IMR-90 (cell line): ENCODE measurements around the gene MRTFA. TPM values are rescaled to one million over a fixed set of nuclear protein-coding genes. Genes with fewer than 3 reads are reported as not detected.

Source experiments
- ATAC-seq: fragments of 200-7000 bp; cut with Tn5 transposase; 2 replicates; pipeline ENCODE4 v1.9.1; 2020; ENCODE audit warnings: low read depth, mild to moderate bottlenecking, moderate library complexity
- BruUV-seq: library from RNA; stranded (reverse); fragments of 400-500 nt; replicated peaks from 2 replicates; lab custom pipeline; 2021; lab: Mats Ljungman, UMichigan
- CTCF ChIA-PET: fragments of 300-600 bp; formaldehyde crosslinking; extraction: SDS; loops from one replicate; lab custom pipeline; 2021; ENCODE audit warnings: antibody characterized with exemption; lab: Yijun Ruan, JAX
- POLR2A ChIA-PET: fragments of 300-600 bp; sonication (Branson Sonifier 250); formaldehyde crosslinking; loops from one replicate; lab custom pipeline; 2022; ENCODE audit warnings: antibody characterized with exemption; ENCODE audit not compliant: unreplicated experiment; lab: Charles Lee
- DNase-seq: peaks from one replicate; pipeline ENCODE4 v3.0.0; 2013
- H2AFZ ChIP-seq: replicated peaks from 2 replicates; pipeline ENCODE3; 2013; ENCODE audit warnings: low read length, mild to moderate bottlenecking; ENCODE audit not compliant: poor library complexity
- H2AK5ac ChIP-seq: 2 replicates; pipeline ENCODE4 v1.6.1; 2013; ENCODE audit warnings: low read depth, low read length, inconsistent platforms
- H2AK9ac ChIP-seq: replicated peaks from 2 replicates; pipeline ENCODE3; 2013; ENCODE audit warnings: mild to moderate bottlenecking, low read depth, low read length, moderate library complexity; ENCODE audit not compliant: poor library complexity
- H2BK120ac ChIP-seq: 2 replicates; pipeline ENCODE4 v1.6.1; 2013; ENCODE audit warnings: low read depth, low read length, inconsistent platforms
- H2BK15ac ChIP-seq: 3 replicates; pipeline ENCODE4 v1.6.1; 2013; ENCODE audit warnings: low read depth, low read length, inconsistent platforms
- H2BK20ac ChIP-seq: 2 replicates; pipeline ENCODE4 v1.6.1; 2013; ENCODE audit warnings: low read depth, mild to moderate bottlenecking, inconsistent platforms, low read length, moderate library complexity
- H2BK5ac ChIP-seq: 2 replicates; pipeline ENCODE4 v1.6.1; 2013; ENCODE audit warnings: mild to moderate bottlenecking, low read depth, low read length, inconsistent platforms; ENCODE audit not compliant: poor library complexity, severe bottlenecking
- H3K14ac ChIP-seq: replicated peaks from 2 replicates; pipeline ENCODE4 v1.6.1; 2013; ENCODE audit warnings: low read depth, low read length, inconsistent platforms
- H3K18ac ChIP-seq: 2 replicates; pipeline ENCODE4 v1.6.1; 2013; ENCODE audit warnings: low read depth, low read length, control low read depth
- H3K23ac ChIP-seq: 2 replicates; pipeline ENCODE4 v1.6.1; 2013; ENCODE audit warnings: low read depth, low read length, inconsistent platforms
- H3K27ac ChIP-seq: 2 replicates; pipeline ENCODE4 v1.5.1; 2013; ENCODE audit warnings: mild to moderate bottlenecking, control low read depth, low read length; ENCODE audit not compliant: insufficient read depth
- H3K27me3 ChIP-seq: 2 replicates; pipeline ENCODE4 v1.6.1; 2013; ENCODE audit warnings: low read length; ENCODE audit not compliant: control insufficient read depth, insufficient read depth
- H3K36me3 ChIP-seq: 2 replicates; pipeline ENCODE4 v1.6.1; 2013; ENCODE audit warnings: low read length, mixed read lengths; ENCODE audit not compliant: control insufficient read depth, insufficient read depth
- H3K4ac ChIP-seq: 2 replicates; pipeline ENCODE4 v1.6.1; 2013; ENCODE audit warnings: low read depth, low read length, inconsistent platforms
- H3K4me1 ChIP-seq: 2 replicates; pipeline ENCODE4 v1.6.1; 2013; ENCODE audit warnings: low read length, mixed read lengths; ENCODE audit not compliant: control insufficient read depth, insufficient read depth
- H3K4me2 ChIP-seq: 2 replicates; pipeline ENCODE4 v1.6.1; 2013; ENCODE audit warnings: low read depth, mild to moderate bottlenecking, control low read depth, low read length, moderate library complexity
- H3K4me3 ChIP-seq: 2 replicates; pipeline ENCODE4 v1.5.1; 2013; ENCODE audit warnings: low read depth, mild to moderate bottlenecking, control low read depth, low read length, moderate library complexity; ENCODE audit not compliant: insufficient read depth
- H3K56ac ChIP-seq: 2 replicates; pipeline ENCODE4 v1.6.1; 2013; ENCODE audit warnings: low read length, inconsistent platforms; ENCODE audit not compliant: insufficient read depth; ENCODE audit errors: extremely low read depth
- H3K79me1 ChIP-seq, 2 experiments: 2 replicates each; pipeline ENCODE4 v1.6.1; 2013; ENCODE audit warnings: low read length in 2 of 2, inconsistent platforms in 1 of 2, low read depth in 1 of 2
- H3K9ac ChIP-seq: 2 replicates; pipeline ENCODE4 v1.6.1; 2013; ENCODE audit warnings: low read depth, low read length, control low read depth
- H3K9me1 ChIP-seq: 2 replicates; pipeline ENCODE4 v1.6.1; 2013; ENCODE audit warnings: low read length, inconsistent platforms; ENCODE audit not compliant: insufficient read depth
- H3K9me3 ChIP-seq: 2 replicates; pipeline ENCODE4 v1.6.1; 2013; ENCODE audit warnings: low read length; ENCODE audit not compliant: control insufficient read depth, insufficient read depth
- H4K20me1 ChIP-seq: 2 replicates; pipeline ENCODE4 v1.6.1; 2013; ENCODE audit warnings: low read length, inconsistent platforms; ENCODE audit not compliant: insufficient read depth
- H4K5ac ChIP-seq: 2 replicates; pipeline ENCODE4 v1.6.1; 2013; ENCODE audit warnings: mild to moderate bottlenecking, low read depth, low read length, control low read depth
- H4K8ac ChIP-seq, 2 experiments: 2 replicates each; pipeline ENCODE4 v1.6.1; 2013; ENCODE audit warnings: low read depth in 2 of 2, low read length in 2 of 2, control low read depth in 1 of 2, inconsistent platforms in 1 of 2
- H4K91ac ChIP-seq: 2 replicates; pipeline ENCODE4 v1.6.1; 2013; ENCODE audit warnings: low read depth, low read length, inconsistent platforms; ENCODE audit not compliant: insufficient read depth
- CHD1 ChIP-seq: IDR thresholded peaks from 2 replicates; pipeline ENCODE4 v1.6.1; 2012; ENCODE audit warnings: low read depth, low read length, improper control_type of control experiment
- NFE2L2 ChIP-seq: fragments of 150-350 bp; IDR thresholded peaks from 2 replicates; pipeline ENCODE4 v1.6.1; 2016; ENCODE audit warnings: low read depth, mild to moderate bottlenecking, low read length
- WGBS, 2 experiments: methylation state at CpG; one replicate each; pipeline versions ENCODE4 v1.1.5 to v1.1.7; 2013; ENCODE audit warnings: missing lambda C conversion rate in 2 of 2; ENCODE audit not compliant: insufficient read length in 1 of 2; ENCODE audit errors: extremely low coverage in 2 of 2; 5-methylcytosine and 5-hydroxymethylcytosine counted together
- dilution Hi-C: fragments of 300-500 bp; cut with HindIII; formaldehyde crosslinking; loops from one replicate; pipeline ENCODE4 v1.14.3; 2018; ENCODE audit warnings: low sequenced_read_pairs; ENCODE audit not compliant: unreplicated experiment
- in situ Hi-C: fragments of 300-500 bp; cut with MboI; formaldehyde crosslinking; loops from 3 replicates; pipeline ENCODE4 v1.14.3; 2019; ENCODE audit warnings: low sequenced_read_pairs, inconsistent platforms, mixed read lengths
- intact Hi-C: fragments of 100-400 bp; cut with micrococcal nuclease; formaldehyde crosslinking; loops from 2 replicates; pipeline ENCODE4 v1.10.0; 2022
- polyA plus RNA-seq, 3 experiments: library from polyadenylated mRNA; depleted of rRNA; stranded (reverse); fragments of >200 nt; gene quantifications; 2 replicates each; pipeline ENCODE4 v1.2.3, GENCODE V29; 2012; ENCODE audit warnings: low replicate concordance in 1 of 3
- total RNA-seq: library from RNA; depleted of rRNA; stranded (reverse); fragments of >200 nt; gene quantifications from 2 replicates; pipeline ENCODE4 v1.2.3, GENCODE V29; 2012

MRTFA gene
- total and polyA plus RNA-seq, 2 of the 4 experiments (the other 2 are of a cell fraction): 12.5 to 17.2 TPM

GRCh38 chr22:40401532-40401931 is 235.0 kb downstream of the MRTFA start:
- dilution Hi-C loops (no loop called here), in situ Hi-C loops (no loop called here), intact Hi-C loops (no loop called here)
- Histone ChIP-seq H3K4me3 (no peak overlapping the region), H3K4me1 (peaks cover 7% of the 10 kb centered on the region), H2BK20ac (no peak overlapping the region), H4K20me1 (peaks cover 22% of the 10 kb centered on the region), H4K8ac (no peak overlapping the region), H3K4me2 (no peak overlapping the region), H3K14ac (no peak overlapping the region), H2BK15ac (no peak overlapping the region), H3K9me1 (peaks cover 16% of the 10 kb centered on the region), H3K9ac (no peak overlapping the region), H3K27ac (no peak overlapping the region), H3K79me1 (peaks cover 29 to 63% of the 10 kb centered on the region in 2 experiments), H3K56ac (no peak overlapping the region), H3K27me3 (no peaks in the 10 kb centered on the region), H2AK9ac (no peak overlapping the region), H2BK120ac (no peak overlapping the region), H2BK5ac (no peak overlapping the region), H2AFZ (no peak overlapping the region), H4K5ac (no peak overlapping the region), H3K9me3 (no peaks in the 10 kb centered on the region), H3K36me3 (peaks cover 49% of the 10 kb centered on the region), H3K18ac (no peak overlapping the region), H4K91ac (no peak overlapping the region), H3K23ac (no peak overlapping the region), H3K4ac (no peak overlapping the region), H2AK5ac (no peak overlapping the region)
- no TSS peak for BruUV-seq
- TF ChIP-seq CHD1: no peak
- TF ChIP-seq NFE2L2: no peak
- DNase-seq (no peak), ATAC-seq (no peak)
- ChIA-PET POLR2A (no interaction called here), CTCF (no interaction called here)
- 97% methylated on average over 4 of the region's 4 CpGs; no CpG with 5 or more reads in 1 of the 2 experiments for WGBS, 2 experiments
